ENCODE data around the gene IGFBP5. TPM values are rescaled to one million over a fixed set of nuclear protein-coding genes. Genes with fewer than 3 reads are reported as not detected.

Gene IGFBP5
- total RNA-seq, 1 donor from 2014 or later: 415 TPM

GRCh38 chr2:216626168-216626874 lies 69.0 kb downstream of the IGFBP5 start:
- Mint-ChIP-seq H3K27ac (no peak overlapping the region), H3K27me3 (ENCODE audit: low read depth) (no peaks in the 10 kb centered on the region), H3K4me3 (no peak overlapping the region), H3K36me3 (no peaks in the 10 kb centered on the region), H3K4me1 (peaks cover 8% of the 10 kb centered on the region), H3K9me3 (peaks cover 9% of the 10 kb centered on the region)
- TF ChIP-seq, protein P1, sequence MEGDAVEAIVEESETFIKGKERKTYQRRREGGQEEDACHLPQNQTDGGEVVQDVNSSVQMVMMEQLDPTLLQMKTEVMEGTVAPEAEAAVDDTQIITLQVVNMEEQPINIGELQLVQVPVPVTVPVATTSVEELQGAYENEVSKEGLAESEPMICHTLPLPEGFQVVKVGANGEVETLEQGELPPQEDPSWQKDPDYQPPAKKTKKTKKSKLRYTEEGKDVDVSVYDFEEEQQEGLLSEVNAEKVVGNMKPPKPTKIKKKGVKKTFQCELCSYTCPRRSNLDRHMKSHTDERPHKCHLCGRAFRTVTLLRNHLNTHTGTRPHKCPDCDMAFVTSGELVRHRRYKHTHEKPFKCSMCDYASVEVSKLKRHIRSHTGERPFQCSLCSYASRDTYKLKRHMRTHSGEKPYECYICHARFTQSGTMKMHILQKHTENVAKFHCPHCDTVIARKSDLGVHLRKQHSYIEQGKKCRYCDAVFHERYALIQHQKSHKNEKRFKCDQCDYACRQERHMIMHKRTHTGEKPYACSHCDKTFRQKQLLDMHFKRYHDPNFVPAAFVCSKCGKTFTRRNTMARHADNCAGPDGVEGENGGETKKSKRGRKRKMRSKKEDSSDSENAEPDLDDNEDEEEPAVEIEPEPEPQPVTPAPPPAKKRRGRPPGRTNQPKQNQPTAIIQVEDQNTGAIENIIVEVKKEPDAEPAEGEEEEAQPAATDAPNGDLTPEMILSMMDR (IDR thresholded peaks at IDR 0.05; ENCODE audit: unreplicated experiment): no peak
- DNase-seq (ENCODE audit: low spot score in 2 of 2, unreplicated experiment in 2 of 2): no peak

GRCh38 chr2:216624251-216624650 lies 71.1 kb downstream of the IGFBP5 start:
- DNase-seq (ENCODE audit: low spot score in 2 of 2, unreplicated experiment in 2 of 2): no peak
- H3K36me3 Mint-ChIP-seq: no peaks in the 10 kb centered on the region
- TF ChIP-seq, protein P1 (IDR thresholded peaks at IDR 0.05; ENCODE audit: unreplicated experiment): no peak
- no peak overlapping the region for H3K27ac Mint-ChIP-seq
- peaks cover 9% of the 10 kb centered on the region for H3K9me3 Mint-ChIP-seq
- peaks cover 27% of the 10 kb centered on the region for H3K4me1 Mint-ChIP-seq
- H3K27me3 Mint-ChIP-seq (ENCODE audit: low read depth): no peaks in the 10 kb centered on the region
- H3K4me3 Mint-ChIP-seq: no peak overlapping the region

DNA sequence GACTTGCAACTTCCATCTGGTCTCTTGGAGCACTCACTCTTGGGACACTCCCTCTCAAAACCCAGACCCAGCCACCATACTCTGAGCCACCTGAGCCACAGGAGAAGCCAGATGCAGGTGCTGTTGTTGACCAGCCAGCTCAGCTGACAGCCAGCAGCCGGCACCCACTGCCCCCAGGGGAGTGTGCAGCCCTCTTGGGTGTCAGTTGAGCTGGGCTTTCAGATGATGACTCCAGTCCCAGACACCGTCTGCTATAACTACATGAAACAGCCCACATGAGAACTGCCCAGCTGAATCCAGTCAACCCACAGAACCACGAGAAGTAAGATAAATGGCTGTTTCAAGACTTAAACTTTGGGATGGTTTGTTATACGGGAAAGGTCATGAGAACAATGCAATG lies 72.8 kb downstream of the IGFBP5 start:
- H3K27ac Mint-ChIP-seq: no peak overlapping the region
- DNase-seq (ENCODE audit: low spot score in 2 of 2, unreplicated experiment in 2 of 2): no peak

More for the DNA sequence above, 72.8 kb downstream of the IGFBP5 start:
- H3K27me3 Mint-ChIP-seq (ENCODE audit: low read depth): no peaks in the 10 kb centered on the region
- H3K9me3 Mint-ChIP-seq: peaks cover 3% of the 10 kb centered on the region
- H3K36me3 Mint-ChIP-seq: no peaks in the 10 kb centered on the region
- TF ChIP-seq, protein P1 (IDR thresholded peaks at IDR 0.05; ENCODE audit: unreplicated experiment): no peak
- peaks cover 37% of the 10 kb centered on the region for H3K4me1 Mint-ChIP-seq
- no peak overlapping the region for H3K4me3 Mint-ChIP-seq

Other genes starting within 250 kb of the IGFBP5 start
- gene RPL37A, start 196.7 kb downstream of the IGFBP5 start, total RNA-seq: 2,728 to 2,928 TPM (median 2,867 TPM) in 3 replicates
- 376 to 409 TPM (median 381 TPM) in 3 replicates for gene IGFBP2, start 62.1 kb downstream of the IGFBP5 start, total RNA-seq
- gene TNP1, start 164.5 kb upstream of the IGFBP5 start, total RNA-seq: not detected in 3 replicates

All from mesothelial cell of epicardium (in vitro differentiated cells).